Measurements from ENCODE around the gene SERGEF.

The SERGEF gene

GRCh38 chr11:17983569-17983968 is 29.3 kb downstream of the SERGEF start:
- H3K27me3 ChIP-seq (ENCODE audit: insufficient read depth, poor library complexity, severe bottlenecking), result no peaks in the 10 kb centered on the region
- no peak for DNase-seq (ENCODE audit: low spot score)
- H3K4me1 ChIP-seq (ENCODE audit: insufficient read depth, poor library complexity, severe bottlenecking), result peaks cover 6% of the 10 kb centered on the region
- TF ChIP-seq, protein P1, sequence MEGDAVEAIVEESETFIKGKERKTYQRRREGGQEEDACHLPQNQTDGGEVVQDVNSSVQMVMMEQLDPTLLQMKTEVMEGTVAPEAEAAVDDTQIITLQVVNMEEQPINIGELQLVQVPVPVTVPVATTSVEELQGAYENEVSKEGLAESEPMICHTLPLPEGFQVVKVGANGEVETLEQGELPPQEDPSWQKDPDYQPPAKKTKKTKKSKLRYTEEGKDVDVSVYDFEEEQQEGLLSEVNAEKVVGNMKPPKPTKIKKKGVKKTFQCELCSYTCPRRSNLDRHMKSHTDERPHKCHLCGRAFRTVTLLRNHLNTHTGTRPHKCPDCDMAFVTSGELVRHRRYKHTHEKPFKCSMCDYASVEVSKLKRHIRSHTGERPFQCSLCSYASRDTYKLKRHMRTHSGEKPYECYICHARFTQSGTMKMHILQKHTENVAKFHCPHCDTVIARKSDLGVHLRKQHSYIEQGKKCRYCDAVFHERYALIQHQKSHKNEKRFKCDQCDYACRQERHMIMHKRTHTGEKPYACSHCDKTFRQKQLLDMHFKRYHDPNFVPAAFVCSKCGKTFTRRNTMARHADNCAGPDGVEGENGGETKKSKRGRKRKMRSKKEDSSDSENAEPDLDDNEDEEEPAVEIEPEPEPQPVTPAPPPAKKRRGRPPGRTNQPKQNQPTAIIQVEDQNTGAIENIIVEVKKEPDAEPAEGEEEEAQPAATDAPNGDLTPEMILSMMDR (IDR thresholded peaks at IDR 0.05; ENCODE audit: poor library complexity, severe bottlenecking), result no peak
- H3K9me3 ChIP-seq (ENCODE audit: severe bottlenecking), result no peaks in the 10 kb centered on the region
- H3K4me3 ChIP-seq (ENCODE audit: severe bottlenecking), result no peak overlapping the region
- no peak overlapping the region for H3K27ac ChIP-seq (ENCODE audit: poor library complexity, severe bottlenecking)
- no peak for ATAC-seq (ENCODE audit: low read depth)
- peaks cover 21% of the 10 kb centered on the region for H3K36me3 ChIP-seq (ENCODE audit: low read depth)

- ATAC-seq (ENCODE audit: low read depth) (peak; percentile 45; the same call in 1 of the 3 replicates), DNase-seq (ENCODE audit: low spot score) (no peak)
- H3K36me3 ChIP-seq (ENCODE audit: low read depth), result peaks cover 2% of the 10 kb centered on the region; the same call in 1 of the 2 replicates
Measured at GRCh38 chr11:17979770-17980371, 33.0 kb downstream of the SERGEF start.

GRCh38 chr11:17978553-17979287 is 34.1 kb downstream of the SERGEF start:
- DNase-seq (ENCODE audit: low spot score), result no peak
- Histone ChIP-seq H3K27me3 (ENCODE audit: insufficient read depth, poor library complexity, severe bottlenecking) (no peaks in the 10 kb centered on the region), H3K4me1 (ENCODE audit: insufficient read depth, poor library complexity, severe bottlenecking) (no peaks in the 10 kb centered on the region), H3K4me3 (ENCODE audit: severe bottlenecking) (no peak overlapping the region), H3K36me3 (ENCODE audit: low read depth) (no peaks in the 10 kb centered on the region), H3K9me3 (ENCODE audit: severe bottlenecking) (no peaks in the 10 kb centered on the region), H3K27ac (ENCODE audit: poor library complexity, severe bottlenecking) (no peak overlapping the region)
- TF ChIP-seq, protein P1 (IDR thresholded peaks at IDR 0.05; ENCODE audit: poor library complexity, severe bottlenecking), result peak; percentile 78
- peak; percentile 89 for ATAC-seq (ENCODE audit: low read depth)

More at GRCh38 chr11:17979770-17980371, 33.0 kb downstream of the SERGEF start:
- Histone ChIP-seq H3K27ac (ENCODE audit: poor library complexity, severe bottlenecking) (no peak overlapping the region), H3K9me3 (ENCODE audit: severe bottlenecking) (no peaks in the 10 kb centered on the region), H3K4me1 (ENCODE audit: insufficient read depth, poor library complexity, severe bottlenecking) (no peaks in the 10 kb centered on the region), H3K4me3 (ENCODE audit: severe bottlenecking) (no peak overlapping the region), H3K27me3 (ENCODE audit: insufficient read depth, poor library complexity, severe bottlenecking) (no peaks in the 10 kb centered on the region)
- TF ChIP-seq, protein P1 (IDR thresholded peaks at IDR 0.05; ENCODE audit: poor library complexity, severe bottlenecking), result peak; percentile 78

DNA sequence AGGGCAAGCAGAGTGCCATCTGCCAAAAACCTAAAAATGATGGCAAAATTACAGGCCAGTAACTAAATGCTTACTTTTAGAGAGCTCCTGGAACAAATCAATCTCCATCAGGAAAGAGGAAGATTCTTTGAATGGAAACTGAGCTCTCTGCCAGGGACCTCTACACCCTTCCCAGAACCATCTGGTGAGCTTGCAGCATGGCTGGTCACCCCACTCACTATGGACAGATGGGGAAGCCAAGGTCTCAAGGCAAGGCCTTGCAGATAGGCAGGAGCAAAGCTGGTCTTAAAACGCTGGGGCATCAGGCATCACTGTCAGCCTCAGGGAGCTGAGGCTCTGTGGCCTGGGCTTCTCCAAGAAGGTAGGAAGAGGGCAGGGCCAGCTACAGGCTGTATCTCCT is 36.2 kb downstream of the SERGEF start:
- H3K9me3 ChIP-seq (ENCODE audit: severe bottlenecking), result no peaks in the 10 kb centered on the region
- TF ChIP-seq, protein P1 (IDR thresholded peaks at IDR 0.05; ENCODE audit: poor library complexity, severe bottlenecking), result no peak
- DNase-seq (ENCODE audit: low spot score) (no peak), ATAC-seq (ENCODE audit: low read depth) (no peak)
- no peak overlapping the region for H3K27ac ChIP-seq (ENCODE audit: poor library complexity, severe bottlenecking)
- H3K36me3 ChIP-seq (ENCODE audit: low read depth), result no peaks in the 10 kb centered on the region
- H3K4me3 ChIP-seq (ENCODE audit: severe bottlenecking), result no peak overlapping the region
- no peaks in the 10 kb centered on the region for H3K4me1 ChIP-seq (ENCODE audit: insufficient read depth, poor library complexity, severe bottlenecking)
- H3K27me3 ChIP-seq (ENCODE audit: insufficient read depth, poor library complexity, severe bottlenecking), result no peaks in the 10 kb centered on the region

- H3K9me3 ChIP-seq (ENCODE audit: severe bottlenecking), result no peaks in the 10 kb centered on the region
- ATAC-seq (ENCODE audit: low read depth) (no peak), DNase-seq (ENCODE audit: low spot score) (no peak)
- no peaks in the 10 kb centered on the region for H3K4me1 ChIP-seq (ENCODE audit: insufficient read depth, poor library complexity, severe bottlenecking)
- no peak overlapping the region for H3K27ac ChIP-seq (ENCODE audit: poor library complexity, severe bottlenecking)
- TF ChIP-seq, protein P1 (IDR thresholded peaks at IDR 0.05; ENCODE audit: poor library complexity, severe bottlenecking), result no peak
- H3K27me3 ChIP-seq (ENCODE audit: insufficient read depth, poor library complexity, severe bottlenecking), result no peaks in the 10 kb centered on the region
- H3K4me3 ChIP-seq (ENCODE audit: severe bottlenecking), result no peak overlapping the region
- no peaks in the 10 kb centered on the region for H3K36me3 ChIP-seq (ENCODE audit: low read depth)
Measured at GRCh38 chr11:17974246-17974645, 38.6 kb downstream of the SERGEF start.
